Measurements from ENCODE around the gene HTR2C. TPM values are rescaled to one million over a fixed set of nuclear protein-coding genes. Genes with fewer than 3 reads are reported as not detected.

The HTR2C gene
- total RNA-seq, 1 donor, result not detected

- TF ChIP-seq CTCF (IDR thresholded peaks at IDR 0.05; ENCODE audit: extremely low read depth, low read depth, low read length), result no peak
- H3K36me3 ChIP-seq (ENCODE audit: insufficient read depth, low read length), result no peaks in the 10 kb centered on the region
- H2AFZ ChIP-seq (ENCODE audit: low read length), result no peak overlapping the region
- H3K79me2 ChIP-seq (ENCODE audit: insufficient read depth, low read length), result no peaks in the 10 kb centered on the region
- H4K20me1 ChIP-seq (ENCODE audit: insufficient read depth, low read length), result no peaks in the 10 kb centered on the region
- no peaks in the 10 kb centered on the region for H3K9me3 ChIP-seq (ENCODE audit: low read depth, low read length)
- H3K27ac ChIP-seq (ENCODE audit: low read depth, low read length), result no peak overlapping the region
- H3K27me3 ChIP-seq (ENCODE audit: insufficient read depth, low read length), result no peaks in the 10 kb centered on the region
- no peaks in the 10 kb centered on the region for H3K4me1 ChIP-seq (ENCODE audit: insufficient read depth, low read length)
- H3K4me2 ChIP-seq (ENCODE audit: insufficient read depth, low read length), result no peak overlapping the region
- DNase-seq (ENCODE audit: insufficient read length, low spot score, missing footprints), result no peak
- H3K4me3 ChIP-seq (ENCODE audit: insufficient read depth, low read length), result no peak overlapping the region
These were observed 213.6 kb downstream of the HTR2C start for GRCh38 chrX:114797494-114797893.

- Histone ChIP-seq H3K79me2 (ENCODE audit: insufficient read depth, low read length) (no peaks in the 10 kb centered on the region), H3K36me3 (ENCODE audit: insufficient read depth, low read length) (no peaks in the 10 kb centered on the region), H3K4me2 (ENCODE audit: insufficient read depth, low read length) (no peak overlapping the region), H3K4me3 (ENCODE audit: insufficient read depth, low read length) (no peak overlapping the region), H3K4me1 (ENCODE audit: insufficient read depth, low read length) (no peaks in the 10 kb centered on the region), H3K27me3 (ENCODE audit: insufficient read depth, low read length) (no peaks in the 10 kb centered on the region), H4K20me1 (ENCODE audit: insufficient read depth, low read length) (no peaks in the 10 kb centered on the region), H3K9me3 (ENCODE audit: low read depth, low read length) (no peaks in the 10 kb centered on the region), H3K27ac (ENCODE audit: low read depth, low read length) (no peak overlapping the region), H2AFZ (ENCODE audit: low read length) (no peak overlapping the region)
- no peak for TF ChIP-seq CTCF (IDR thresholded peaks at IDR 0.05; ENCODE audit: extremely low read depth, low read depth, low read length)
- DNase-seq (ENCODE audit: insufficient read length, low spot score, missing footprints), result no peak
These were observed 215.0 kb downstream of the HTR2C start for GRCh38 chrX:114798907-114799306.

- H3K4me2 ChIP-seq (ENCODE audit: insufficient read depth, low read length), result no peak overlapping the region
- H3K4me3 ChIP-seq (ENCODE audit: insufficient read depth, low read length), result no peak overlapping the region
- H3K79me2 ChIP-seq (ENCODE audit: insufficient read depth, low read length), result no peaks in the 10 kb centered on the region
- H4K20me1 ChIP-seq (ENCODE audit: insufficient read depth, low read length), result no peaks in the 10 kb centered on the region
- DNase-seq (ENCODE audit: insufficient read length, low spot score, missing footprints), result no peak
- no peaks in the 10 kb centered on the region for H3K4me1 ChIP-seq (ENCODE audit: insufficient read depth, low read length)
- no peak for TF ChIP-seq CTCF (IDR thresholded peaks at IDR 0.05; ENCODE audit: extremely low read depth, low read depth, low read length)
- no peaks in the 10 kb centered on the region for H3K9me3 ChIP-seq (ENCODE audit: low read depth, low read length)
- H2AFZ ChIP-seq (ENCODE audit: low read length), result no peak overlapping the region
- H3K27ac ChIP-seq (ENCODE audit: low read depth, low read length), result no peak overlapping the region
- no peaks in the 10 kb centered on the region for H3K27me3 ChIP-seq (ENCODE audit: insufficient read depth, low read length)
- H3K36me3 ChIP-seq (ENCODE audit: insufficient read depth, low read length), result no peaks in the 10 kb centered on the region
These were observed 216.8 kb downstream of the HTR2C start for GRCh38 chrX:114800719-114801118.

GRCh38 chrX:114819509-114819908 is 235.6 kb downstream of the HTR2C start:
- H3K27ac ChIP-seq (ENCODE audit: low read depth, low read length), result no peak overlapping the region
- no peak for TF ChIP-seq CTCF (IDR thresholded peaks at IDR 0.05; ENCODE audit: extremely low read depth, low read depth, low read length)
- H3K79me2 ChIP-seq (ENCODE audit: insufficient read depth, low read length), result no peaks in the 10 kb centered on the region
- no peaks in the 10 kb centered on the region for H3K4me1 ChIP-seq (ENCODE audit: insufficient read depth, low read length)
- no peak overlapping the region for H2AFZ ChIP-seq (ENCODE audit: low read length)
- DNase-seq (ENCODE audit: insufficient read length, low spot score, missing footprints), result no peak
- H4K20me1 ChIP-seq (ENCODE audit: insufficient read depth, low read length), result no peaks in the 10 kb centered on the region
- H3K36me3 ChIP-seq (ENCODE audit: insufficient read depth, low read length), result no peaks in the 10 kb centered on the region
- H3K4me3 ChIP-seq (ENCODE audit: insufficient read depth, low read length), result no peak overlapping the region
- no peaks in the 10 kb centered on the region for H3K9me3 ChIP-seq (ENCODE audit: low read depth, low read length)
- H3K4me2 ChIP-seq (ENCODE audit: insufficient read depth, low read length), result no peak overlapping the region
- H3K27me3 ChIP-seq (ENCODE audit: insufficient read depth, low read length), result peaks cover 3% of the 10 kb centered on the region

Measured in osteoblast (primary cell).